Stimulated activated CD8-positive, alpha-beta memory T cell treated with anti-CD3 and anti-CD28 coated beads, Interleukin-15, amount 100 ng/mL, for 1 hour (primary cell): ENCODE results near the gene ANKS6.

Experiments used
- DNase-seq: peaks from one replicate; pipeline ENCODE4 v3.0.0-alpha.2; 2020; ENCODE audit warnings: low read depth

The ANKS6 gene

DNA sequence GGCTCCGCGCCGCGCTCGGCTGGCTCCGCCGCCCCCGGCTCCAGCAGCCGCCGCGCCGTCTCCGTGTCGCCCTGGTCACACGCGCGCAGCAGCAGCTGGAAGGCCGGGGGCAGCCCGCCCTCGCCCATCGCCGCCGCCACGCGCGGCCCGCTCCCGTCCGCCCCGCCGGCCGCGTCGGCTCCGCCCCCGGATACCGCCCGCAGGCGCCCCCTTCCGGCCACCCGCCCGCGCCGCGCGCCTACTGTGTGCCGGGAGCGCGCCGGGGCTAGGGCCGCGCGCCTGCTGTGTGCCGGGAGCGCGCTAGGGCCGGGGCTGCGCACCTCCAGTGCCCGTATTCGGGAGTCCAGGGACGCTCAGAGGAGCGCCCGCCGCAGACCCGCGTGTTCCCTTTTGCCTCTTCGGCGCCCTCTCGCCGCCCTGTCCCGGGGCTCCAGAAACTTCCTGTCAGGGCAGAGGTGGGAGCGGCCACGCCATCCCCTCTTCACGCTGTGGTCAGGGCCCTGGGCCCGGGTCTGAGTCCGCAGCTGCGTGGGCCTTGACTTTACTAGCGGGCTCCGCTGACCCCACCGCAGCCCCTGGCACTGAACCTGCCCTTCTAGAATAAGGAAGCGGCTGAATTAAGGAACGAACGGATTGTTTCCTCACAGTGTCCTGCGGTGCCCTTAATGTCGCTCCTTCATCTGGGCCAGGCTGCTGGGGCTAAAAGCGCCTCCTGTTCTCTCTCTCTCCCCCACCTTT is at the start of gene ANKS6:
TSS of gene ANKS6 (minus strand) at position 192 of the 738 bp plus-strand sequence. CDS start at position 128, 64 bp downstream.
- peak; percentile 71 for DNase-seq

DNA sequence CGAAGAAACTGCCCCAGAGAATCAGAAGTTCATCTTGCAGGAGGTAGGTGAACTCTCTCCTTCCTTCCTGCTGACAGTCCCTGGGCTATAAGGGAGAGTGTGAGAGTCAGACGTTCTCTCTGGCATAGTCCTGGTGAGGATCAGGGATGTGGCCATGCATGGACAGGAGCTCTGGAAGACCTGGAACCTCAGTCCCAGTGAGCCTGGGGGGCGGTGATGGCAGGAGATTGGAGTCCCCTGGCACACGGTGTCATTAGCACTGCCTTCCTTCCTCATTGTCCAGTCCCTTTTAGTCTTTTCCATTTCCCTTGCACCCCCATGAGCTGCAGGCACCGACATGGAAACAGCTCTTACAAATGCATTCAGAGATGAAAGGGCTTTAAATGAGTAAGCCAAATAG is 49.7 kb upstream of the ANKS6 start:
- DNase-seq: no peak

DNA sequence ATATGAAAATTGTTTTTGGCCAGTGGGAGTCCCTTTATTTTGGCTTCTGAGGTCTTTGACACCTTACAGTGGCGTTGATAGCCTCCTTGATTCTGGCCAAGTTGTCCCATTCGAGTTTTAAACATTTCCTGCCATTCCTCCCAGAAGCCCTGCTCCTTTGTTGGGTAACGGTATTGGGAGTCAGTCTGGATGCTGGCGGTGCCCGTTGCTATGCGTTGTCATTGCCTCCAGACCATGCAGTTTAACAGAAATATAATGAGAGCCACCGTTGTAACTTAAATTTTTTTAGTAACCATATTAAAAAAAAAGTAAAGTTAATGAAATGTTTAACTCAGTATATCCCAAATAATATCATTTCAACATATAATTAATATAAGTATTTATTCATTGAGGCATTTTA is 46.2 kb upstream of the ANKS6 start:
- DNase-seq: no peak

DNA sequence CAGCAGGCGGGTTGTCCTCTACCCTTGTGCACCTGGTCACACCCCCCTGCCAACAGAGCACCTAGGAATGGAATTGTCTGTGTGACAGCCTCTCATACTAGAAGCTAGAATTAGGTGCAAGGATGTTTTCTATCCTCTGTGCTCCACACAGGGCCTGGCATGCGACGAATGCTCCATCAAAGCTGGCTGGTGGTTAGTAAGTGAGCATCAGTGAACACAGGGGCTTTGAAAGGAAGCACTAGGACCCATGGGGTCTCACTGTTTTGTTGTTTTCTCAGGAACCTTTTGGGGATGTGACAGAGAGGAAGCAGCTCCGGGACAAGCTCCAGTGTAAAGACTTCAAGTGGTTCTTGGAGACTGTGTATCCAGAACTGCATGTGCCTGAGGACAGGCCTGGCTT is 43.4 kb upstream of the ANKS6 start:
- no peak for DNase-seq

DNA sequence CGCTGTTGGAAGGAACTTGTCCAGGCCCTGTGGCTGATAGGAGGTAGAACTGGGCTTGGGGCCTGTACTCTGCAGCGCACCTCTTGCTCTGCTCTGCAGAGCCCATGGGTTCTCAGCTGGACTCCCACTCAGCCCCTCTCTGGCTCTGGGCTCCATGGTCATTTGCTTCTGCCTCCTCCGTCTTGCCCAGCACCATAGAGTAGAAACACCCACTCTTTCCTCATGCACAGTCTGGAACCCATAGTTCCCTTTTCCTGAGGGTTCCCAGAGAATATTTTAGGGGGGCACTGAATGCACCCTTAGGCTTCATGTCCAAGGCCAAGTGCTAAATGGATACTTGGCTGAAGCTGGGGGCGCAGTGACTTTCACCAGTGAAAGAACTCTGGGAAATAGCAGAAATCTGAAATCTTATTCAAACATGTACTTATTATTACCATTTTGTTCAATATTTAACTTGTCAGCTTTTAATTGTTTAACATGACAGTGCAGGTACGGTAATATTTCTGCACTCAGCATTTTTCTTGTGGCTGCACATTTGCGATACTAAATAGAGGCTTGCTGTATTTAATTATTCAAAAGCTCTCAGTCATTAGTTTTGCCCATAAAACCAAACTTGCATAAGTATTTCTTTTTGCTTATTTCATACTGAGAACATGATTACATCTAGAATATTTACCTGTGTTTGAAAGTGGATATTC is 42.7 kb upstream of the ANKS6 start:
- no peak for DNase-seq

DNA sequence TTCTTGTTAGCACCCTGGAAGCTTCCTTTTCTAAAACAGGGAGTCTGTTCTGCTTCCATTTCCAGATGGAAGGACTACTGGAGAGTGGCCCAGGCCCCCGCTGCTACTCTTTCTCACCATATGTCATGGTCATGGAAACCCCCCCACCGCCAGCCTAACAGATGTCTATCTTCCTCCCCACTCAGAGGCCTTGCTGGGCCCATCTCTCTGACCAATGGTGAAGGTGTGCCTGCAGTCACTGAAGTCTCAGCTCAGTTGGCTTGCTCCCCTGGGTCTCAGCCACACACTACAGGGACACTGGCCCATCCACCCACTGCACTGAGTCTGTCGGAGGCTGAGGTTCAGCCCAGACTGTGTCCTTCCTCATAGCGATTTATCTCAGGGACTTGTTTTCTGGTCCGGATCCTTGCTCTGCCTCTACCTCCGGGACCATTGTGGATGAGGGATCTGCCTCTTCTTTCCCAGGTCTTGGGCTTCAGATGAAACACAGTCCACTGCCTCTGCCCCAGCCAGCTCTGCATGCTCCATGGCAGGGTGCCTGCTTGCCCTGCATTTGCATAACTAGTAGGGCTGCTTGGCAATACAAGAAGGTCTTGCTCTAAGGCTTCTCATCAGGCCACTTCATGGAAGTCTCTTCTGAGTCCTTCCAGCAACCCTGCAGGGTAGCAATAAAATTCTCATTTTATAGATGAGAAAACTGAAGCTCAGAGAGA is 42.0 kb upstream of the ANKS6 start:
- DNase-seq: no peak

DNA sequence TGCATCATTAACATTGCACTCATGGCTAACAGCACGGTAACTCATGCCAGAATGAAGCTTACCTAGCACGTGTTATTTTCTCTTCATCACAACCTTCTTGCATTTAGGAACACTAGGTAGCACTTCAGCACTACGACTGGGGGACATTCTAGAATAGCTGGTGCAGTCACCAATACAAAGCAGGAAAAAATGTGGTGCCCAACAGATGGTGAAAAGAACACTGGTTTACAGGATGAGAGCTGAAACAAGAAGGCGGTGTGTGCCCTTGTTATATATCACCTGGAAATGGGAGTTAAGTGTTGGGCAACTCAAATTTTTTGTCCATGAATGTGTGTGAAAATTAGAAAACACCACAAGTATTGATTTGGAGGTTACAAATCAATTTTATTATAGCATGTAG is 41.2 kb upstream of the ANKS6 start:
- no peak for DNase-seq

DNA sequence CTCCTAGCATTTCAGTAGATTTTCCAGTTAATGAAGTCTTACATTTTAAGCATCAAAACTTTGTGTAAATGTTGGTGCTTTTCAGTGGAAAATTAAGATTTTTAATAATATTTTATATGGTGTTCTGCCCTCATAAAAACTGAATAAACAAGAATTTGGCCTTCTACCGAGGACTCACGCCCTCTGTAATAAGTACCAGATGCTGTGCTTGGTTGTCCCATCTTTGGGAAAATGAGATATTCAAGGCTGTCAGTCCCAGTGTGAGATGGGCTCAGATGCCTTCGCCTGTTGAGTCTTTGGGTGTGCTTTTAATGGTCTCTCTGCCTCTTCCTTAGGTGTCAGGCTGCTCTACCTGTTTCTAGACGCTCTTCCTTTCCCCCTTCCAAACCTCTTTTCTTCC is 39.9 kb upstream of the ANKS6 start:
- no peak for DNase-seq

DNA sequence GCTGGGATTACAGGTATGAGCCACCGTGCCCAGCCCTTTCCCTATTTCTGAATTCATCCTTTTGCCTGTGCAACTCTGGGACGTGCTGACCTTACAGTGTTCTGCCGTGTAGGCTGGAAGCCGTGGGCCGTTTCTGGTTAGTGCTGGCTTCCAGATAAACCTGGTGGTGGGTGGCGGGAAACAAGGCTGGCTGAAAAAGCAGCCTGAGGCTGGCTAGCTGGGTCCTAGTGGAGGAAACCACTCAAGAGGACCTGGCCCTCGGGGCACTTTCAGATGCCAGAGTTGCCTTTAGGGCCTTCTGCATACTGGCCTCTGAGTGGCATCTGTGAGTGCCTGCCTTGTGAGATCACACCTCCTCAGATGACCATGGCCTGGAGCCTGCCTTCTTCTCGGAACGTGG is 38.0 kb upstream of the ANKS6 start:
- DNase-seq: no peak

DNA sequence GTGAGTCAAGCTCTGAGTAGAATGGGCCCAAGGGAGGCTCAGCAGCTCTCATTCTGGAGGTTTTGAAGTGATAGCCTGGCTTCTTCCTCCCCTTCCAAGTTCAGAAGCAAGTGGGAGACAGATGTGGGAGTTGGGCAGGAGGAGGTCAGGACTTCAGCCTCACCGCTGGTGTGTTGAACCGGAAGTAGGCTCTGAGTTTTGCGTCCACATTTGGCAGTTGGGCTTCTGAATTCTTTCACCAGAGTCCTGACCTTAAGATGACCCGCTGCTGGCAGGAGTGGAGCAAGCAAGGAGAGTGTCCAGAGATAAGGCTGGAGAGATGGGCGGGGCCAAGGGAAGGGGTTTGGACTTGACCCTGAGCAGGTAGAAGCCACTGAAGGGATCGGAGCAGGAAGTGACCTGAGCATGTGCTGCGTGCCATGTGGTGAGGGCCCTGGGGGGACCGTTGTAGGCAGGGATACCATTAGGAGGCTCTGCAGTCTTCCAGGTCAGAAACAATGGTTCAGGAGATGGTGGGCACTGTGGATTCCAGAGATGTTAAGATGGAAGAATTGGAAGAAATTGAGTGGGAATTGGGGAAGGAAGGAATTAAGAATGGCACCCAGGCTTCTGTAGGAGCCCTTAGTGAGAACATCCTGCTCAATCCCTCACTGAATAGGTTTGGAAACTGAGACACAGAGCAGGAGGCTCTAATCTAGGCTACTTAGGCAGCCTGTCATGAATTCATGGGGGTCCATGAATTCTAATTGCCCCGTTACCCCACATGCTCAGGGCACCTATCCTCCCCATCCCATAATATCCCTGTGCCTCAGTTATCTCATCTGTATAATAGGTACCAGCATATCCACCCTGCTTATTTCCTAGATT is 37.0 kb upstream of the ANKS6 start:
- DNase-seq: no peak

DNA sequence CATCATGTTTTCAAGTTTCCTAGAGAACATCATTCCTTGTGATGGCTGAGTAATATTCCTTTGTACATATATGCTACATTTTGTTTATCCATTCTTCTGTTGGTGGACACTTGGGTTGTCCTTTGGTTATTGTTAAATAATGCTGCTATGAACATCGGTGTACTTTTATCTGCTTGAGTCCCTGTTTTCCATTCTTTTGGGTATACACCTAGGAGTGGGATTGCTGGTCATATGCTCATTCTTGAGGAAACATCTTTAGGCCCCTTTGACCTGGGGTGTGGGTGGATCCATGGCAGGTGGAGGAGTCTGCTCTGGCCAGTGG is 36.4 kb upstream of the ANKS6 start:
- no peak for DNase-seq

DNA sequence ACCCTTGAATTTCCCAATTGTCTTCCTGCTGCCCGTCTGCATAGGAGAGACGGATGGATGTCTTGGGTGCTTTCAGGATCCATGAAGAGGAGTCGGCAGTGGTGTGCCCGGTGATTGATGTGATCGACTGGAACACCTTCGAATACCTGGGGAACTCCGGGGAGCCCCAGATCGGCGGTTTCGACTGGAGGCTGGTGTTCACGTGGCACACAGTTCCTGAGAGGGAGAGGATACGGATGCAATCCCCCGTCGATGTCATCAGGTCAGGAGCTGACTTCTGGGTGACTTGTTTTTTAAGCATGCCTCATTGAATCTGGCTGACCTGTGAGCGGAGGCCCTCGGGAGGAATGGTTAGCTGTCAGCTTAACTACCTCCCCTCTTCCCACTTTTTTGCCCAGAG is 35.3 kb upstream of the ANKS6 start:
- DNase-seq: no peak

DNA sequence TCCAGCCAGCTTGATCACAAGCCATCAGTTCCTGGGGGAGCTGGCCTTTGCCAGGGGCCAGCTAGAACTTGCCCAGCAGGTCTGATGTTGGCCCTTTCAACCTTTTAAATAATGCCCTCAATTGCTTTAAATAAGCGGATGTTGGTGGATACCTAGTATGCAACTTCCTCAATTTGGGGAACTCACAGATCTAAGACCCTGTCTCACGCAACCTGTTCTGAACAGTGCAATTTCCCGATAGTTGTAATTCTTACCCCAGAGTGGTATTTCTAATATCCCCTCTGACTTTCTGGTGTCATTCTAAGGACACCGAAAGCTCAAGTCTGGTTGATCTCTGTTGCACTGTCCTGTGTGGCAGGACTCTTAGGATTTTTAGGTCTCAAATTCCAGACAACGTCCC is 34.2 kb upstream of the ANKS6 start:
- no peak for DNase-seq

DNA sequence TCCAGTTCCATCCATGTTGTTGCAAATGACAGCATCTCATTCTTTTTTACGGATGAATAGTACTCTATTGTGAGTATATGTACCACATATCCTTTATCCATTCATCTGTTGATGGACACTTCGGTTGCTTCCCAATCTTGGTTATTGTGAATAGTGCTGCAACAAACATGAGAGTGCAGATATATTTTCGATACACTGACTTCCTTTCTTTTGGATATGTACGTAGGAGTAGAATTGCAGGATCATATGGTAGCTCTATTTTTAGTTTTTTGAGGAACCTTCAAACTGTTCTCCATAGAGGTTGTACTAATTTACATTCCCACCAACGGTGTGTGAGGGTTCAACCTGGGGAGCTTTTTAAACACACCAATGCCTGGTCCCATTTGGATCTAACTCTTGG is 33.4 kb upstream of the ANKS6 start:
- DNase-seq: no peak

DNA sequence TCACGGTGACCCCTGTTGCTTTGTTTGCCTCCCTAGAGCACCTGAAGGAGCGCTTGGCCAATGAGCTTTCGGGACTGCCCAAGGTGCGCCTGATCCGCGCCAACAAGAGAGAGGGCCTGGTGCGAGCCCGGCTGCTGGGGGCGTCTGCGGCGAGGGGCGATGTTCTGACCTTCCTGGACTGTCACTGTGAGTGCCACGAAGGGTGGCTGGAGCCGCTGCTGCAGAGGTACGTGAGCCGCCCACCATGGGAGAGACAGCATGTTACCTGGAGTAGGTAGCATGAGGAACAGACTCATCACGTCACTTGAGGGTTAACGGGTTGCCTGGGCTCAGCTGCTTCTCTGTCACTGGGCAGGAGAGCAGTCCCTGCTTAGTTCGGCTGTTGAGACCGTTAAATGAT is 30.4 kb upstream of the ANKS6 start:
- no peak for DNase-seq

DNA sequence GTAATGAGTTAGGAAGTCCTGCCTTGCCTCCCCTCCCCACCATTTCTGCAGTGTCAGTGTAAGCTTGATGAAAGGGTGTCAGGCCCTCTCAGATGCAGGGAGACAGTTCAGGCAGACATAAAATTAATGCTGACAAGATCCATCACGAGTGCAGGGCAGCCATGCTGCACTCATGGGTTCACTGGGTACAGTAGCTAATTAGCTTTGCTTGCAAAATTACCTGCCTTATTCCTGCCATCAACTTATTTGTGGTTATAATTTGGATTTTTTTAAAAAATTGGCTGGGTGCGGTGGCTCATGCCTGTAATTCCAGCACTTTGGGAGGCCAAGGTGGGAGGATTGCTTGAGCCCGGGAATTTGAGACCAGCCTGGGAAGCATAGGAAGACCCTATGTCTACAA is 29.1 kb upstream of the ANKS6 start:
- no peak for DNase-seq

DNA sequence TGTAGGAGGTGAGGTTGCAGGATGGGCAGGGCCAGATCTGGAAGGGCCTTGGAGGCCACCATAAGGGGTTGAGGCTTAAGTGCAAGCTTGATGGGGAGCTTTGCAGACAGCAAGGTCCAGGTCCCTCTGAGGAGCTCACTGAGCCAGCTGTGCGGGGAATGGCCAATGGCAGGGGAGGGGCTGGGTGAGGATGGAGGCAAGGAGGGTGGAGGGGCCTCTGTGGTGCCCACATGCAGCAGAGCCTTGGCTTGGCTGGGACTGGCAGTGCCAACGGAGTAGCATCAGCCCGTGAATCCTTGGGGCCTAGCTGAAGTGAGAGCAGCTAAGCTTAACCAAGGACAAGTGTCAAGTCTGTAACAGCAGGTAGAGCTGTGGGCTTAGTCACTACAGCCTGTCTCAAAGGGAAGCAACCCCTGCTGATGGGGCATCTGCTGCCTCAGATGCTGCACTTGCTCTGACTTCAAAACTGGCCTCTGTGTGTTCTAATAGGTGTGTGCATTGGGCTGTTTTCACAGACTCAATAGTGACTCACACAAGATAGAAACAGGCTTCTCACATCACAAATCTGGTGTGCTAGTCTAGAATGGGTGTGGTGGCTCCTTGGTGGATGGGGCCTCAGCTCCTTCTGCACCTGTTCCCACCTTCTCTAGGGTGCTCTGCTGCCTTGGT is 27.4 kb upstream of the ANKS6 start:
- DNase-seq: no peak

DNA sequence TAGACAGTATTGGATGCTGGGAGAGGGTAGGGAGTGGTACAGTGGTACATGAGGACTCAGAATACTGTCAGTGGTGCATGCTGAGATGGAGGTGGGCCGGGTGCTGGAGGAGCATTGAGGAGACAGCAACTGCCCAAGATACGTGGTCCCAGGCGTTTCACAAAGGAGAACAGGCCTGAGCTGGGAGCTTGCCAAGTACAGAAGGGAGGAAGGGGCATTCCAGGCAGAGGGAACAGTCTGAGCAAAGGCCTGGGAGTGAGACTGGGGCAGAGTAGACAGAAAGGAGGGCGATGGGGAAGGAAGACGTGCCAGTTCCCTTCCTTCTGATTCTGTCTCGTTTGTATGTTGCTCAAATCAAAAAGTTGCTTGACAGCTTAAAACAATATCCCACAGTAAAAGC is 26.3 kb upstream of the ANKS6 start:
- DNase-seq: no peak

DNA sequence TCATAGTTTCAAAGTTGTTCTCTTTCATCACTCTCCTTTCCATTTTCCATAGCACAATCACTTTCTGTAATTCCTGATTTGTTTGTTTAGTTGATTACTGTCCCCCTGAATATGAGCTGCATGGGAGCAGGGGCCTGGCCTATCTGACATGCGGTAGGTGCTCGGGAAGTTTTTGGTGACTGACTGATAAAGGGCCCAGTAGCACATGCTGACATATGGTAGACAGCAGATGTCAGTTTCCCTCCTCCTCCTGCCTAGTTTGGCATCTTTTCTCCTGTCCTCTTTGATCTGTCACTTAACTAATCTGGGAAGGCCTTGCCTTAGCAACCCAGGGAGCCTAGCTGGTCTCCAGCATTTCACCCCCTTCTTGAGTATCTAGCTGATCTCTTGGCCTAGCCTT is 25.5 kb upstream of the ANKS6 start:
- DNase-seq: no peak

DNA sequence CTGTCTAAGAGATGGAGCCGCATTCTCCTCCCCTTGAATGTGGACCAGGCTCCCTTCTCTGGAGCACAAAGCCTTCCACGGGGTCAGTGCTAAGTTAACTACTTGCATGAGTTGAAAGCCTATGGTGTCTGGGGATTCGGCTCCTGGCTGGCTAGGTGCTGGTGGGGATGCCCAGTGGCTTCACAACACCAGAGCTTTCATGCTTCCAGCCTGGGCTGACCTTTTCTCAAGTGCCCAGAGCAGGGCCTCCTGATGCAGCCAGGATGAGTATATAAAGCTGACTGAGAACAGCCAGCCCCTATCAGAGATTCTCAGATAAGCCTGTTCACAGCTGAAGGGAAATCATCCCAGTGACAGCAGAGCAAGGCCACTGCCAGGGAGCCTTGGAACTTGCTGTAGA is 22.9 kb upstream of the ANKS6 start:
- DNase-seq: no peak

DNA sequence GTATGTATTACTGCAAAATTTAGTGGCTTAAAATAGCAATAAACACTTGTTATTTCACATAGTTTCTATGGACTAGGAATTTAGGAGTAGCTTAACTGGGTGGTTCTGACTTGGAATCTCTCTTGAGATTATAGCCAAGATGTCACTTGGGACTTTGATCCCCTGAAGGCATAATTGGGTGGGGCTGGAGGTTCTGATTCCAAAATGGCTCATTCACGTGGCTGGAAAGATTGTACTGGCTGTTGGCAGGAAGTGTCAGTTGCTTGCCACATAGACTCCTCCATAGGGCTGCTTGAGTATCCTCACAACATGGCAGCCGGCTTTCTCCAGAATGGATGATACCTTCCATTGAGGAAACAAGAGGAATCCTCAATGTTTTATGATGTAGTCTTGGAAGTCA is 22.4 kb upstream of the ANKS6 start:
- DNase-seq: no peak

DNA sequence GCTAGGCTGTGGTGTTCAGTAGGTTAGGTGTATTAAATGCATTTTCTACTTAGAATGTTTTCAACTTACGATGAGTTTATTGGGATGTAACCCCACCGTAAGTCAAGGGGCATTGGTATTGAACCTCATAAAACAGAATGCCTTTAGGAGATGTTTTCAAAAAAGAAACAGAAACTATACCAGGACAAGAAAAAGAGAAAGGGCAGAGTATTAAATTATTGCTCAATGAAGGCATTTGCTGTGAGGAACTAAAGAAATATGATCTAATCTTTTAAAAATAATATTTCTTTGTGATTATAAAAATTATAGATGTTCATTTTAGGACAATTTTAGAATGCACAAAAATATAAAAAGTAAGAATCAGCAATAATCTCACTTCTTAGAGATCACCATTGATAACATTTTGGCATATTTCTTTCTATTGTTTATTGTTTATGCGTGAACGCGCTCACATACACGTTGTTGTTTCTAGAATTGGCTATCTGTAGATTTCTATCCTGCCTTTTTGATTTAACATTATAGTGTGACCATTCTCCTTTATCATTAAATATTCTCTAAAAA is 19.1 kb upstream of the ANKS6 start:
- no peak for DNase-seq
